HL-60 (cell line): ENCODE results near the gene CSE1L.

Experiments used
- DNase-seq, 2 experiments: peaks; one replicate each; pipeline ENCODE4 v3.0.0-alpha.2; 2010 to 2020; ENCODE audit warnings: low read depth in 1 of 2, low spot score in 1 of 2
- H3K27ac ChIP-seq: fragments of 250-450 bp; sonication (Bioruptor Pico); replicated peaks from 2 replicates; pipeline ENCODE4 v1.5.1; 2020; ENCODE audit warnings: mild to moderate bottlenecking, moderate library complexity
- H3K27me3 ChIP-seq: fragments of 250-450 bp; sonication (Bioruptor Pico); 2 replicates; pipeline ENCODE4 v1.5.1; 2021; ENCODE audit warnings: mild to moderate bottlenecking, moderate library complexity; ENCODE audit not compliant: insufficient read depth, poor library complexity, severe bottlenecking
- H3K4me3 ChIP-seq: replicated peaks from 2 replicates; pipeline ENCODE4 v1.5.1; 2011; ENCODE audit warnings: mild to moderate bottlenecking, control low read depth, low read length; ENCODE audit not compliant: insufficient read depth
- CTCF ChIP-seq: IDR thresholded peaks from one replicate; pipeline ENCODE4 v1.5.1; 2011; ENCODE audit warnings: low read length, control low read depth, inconsistent platforms; ENCODE audit not compliant: insufficient read depth
- GABPA ChIP-seq: IDR thresholded peaks from 2 replicates; pipeline ENCODE4 v1.6.1; 2012; ENCODE audit warnings: low read depth
- POLR2AphosphoS5 ChIP-seq: IDR thresholded peaks from 2 replicates; pipeline ENCODE4 v1.6.1; 2012; ENCODE audit warnings: low read depth
- SPI1 ChIP-seq: IDR thresholded peaks from 2 replicates; pipeline ENCODE4 v1.6.1; 2012; ENCODE audit warnings: low read depth, mild to moderate bottlenecking, borderline replicate concordance
- TF ChIP-seq, protein P1 (sequence below): IDR thresholded peaks from 2 replicates; pipeline ENCODE4 v1.6.1; 2012; ENCODE audit warnings: low read depth; ENCODE audit not compliant: insufficient replicate concordance

CSE1L gene

DNA sequence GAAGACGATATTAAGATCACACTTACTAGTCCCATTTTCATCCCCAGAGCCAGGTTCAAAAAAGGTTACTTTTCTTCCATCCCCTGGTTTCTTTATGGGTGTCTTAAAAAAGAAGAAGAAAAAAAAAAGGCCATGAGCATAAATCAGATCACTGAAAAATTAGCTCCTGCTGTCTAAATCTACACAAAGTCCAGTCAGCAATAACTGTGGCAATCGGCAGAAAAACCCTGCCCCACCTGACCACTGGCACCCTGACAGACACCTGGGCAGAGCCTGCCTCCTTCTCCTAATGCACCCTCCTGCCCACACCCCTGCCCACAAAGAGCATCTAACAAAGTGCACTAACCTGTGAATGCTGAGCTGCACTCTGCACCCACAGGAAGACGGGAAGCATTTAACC lies 72.2 kb downstream of the CSE1L start:
- H3K27me3 ChIP-seq, result no peaks in the 10 kb centered on the region
- TF ChIP-seq CTCF (no peak), GABPA (no peak), POLR2AphosphoS5 (no peak), SPI1 (no peak)
- TF ChIP-seq, protein P1, sequence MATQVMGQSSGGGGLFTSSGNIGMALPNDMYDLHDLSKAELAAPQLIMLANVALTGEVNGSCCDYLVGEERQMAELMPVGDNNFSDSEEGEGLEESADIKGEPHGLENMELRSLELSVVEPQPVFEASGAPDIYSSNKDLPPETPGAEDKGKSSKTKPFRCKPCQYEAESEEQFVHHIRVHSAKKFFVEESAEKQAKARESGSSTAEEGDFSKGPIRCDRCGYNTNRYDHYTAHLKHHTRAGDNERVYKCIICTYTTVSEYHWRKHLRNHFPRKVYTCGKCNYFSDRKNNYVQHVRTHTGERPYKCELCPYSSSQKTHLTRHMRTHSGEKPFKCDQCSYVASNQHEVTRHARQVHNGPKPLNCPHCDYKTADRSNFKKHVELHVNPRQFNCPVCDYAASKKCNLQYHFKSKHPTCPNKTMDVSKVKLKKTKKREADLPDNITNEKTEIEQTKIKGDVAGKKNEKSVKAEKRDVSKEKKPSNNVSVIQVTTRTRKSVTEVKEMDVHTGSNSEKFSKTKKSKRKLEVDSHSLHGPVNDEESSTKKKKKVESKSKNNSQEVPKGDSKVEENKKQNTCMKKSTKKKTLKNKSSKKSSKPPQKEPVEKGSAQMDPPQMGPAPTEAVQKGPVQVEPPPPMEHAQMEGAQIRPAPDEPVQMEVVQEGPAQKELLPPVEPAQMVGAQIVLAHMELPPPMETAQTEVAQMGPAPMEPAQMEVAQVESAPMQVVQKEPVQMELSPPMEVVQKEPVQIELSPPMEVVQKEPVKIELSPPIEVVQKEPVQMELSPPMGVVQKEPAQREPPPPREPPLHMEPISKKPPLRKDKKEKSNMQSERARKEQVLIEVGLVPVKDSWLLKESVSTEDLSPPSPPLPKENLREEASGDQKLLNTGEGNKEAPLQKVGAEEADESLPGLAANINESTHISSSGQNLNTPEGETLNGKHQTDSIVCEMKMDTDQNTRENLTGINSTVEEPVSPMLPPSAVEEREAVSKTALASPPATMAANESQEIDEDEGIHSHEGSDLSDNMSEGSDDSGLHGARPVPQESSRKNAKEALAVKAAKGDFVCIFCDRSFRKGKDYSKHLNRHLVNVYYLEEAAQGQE, result no peak
- no peak overlapping the region for H3K27ac ChIP-seq
- no peak for DNase-seq
- no peak overlapping the region for H3K4me3 ChIP-seq

- no peaks in the 10 kb centered on the region for H3K27me3 ChIP-seq
- no peak for DNase-seq
- TF ChIP-seq GABPA (no peak), SPI1 (no peak), CTCF (no peak), POLR2AphosphoS5 (no peak)
- TF ChIP-seq, protein P1, result no peak
- no peak overlapping the region for H3K27ac ChIP-seq
- H3K4me3 ChIP-seq, result no peak overlapping the region
Measured at GRCh38 chr20:49119988-49120387, 73.9 kb downstream of the CSE1L start.

DNA sequence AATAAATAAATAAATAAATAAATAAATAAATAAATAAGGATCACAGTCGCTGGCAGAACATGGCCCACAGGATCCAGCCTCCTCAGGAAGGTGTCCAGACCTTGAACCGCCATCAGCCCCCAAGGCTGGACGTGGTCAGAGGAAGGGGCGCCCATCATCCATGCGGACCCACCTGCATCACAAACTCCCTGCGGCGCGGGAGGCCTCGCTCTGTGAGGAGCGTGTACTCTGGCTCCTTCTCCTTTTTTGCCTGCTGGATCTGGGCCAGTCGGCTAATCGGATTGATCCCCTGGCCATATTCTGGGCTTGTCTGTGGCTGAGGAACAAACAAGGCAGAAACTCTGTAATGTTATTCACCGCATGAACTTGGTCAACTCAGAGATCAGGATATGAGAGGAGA lies 76.8 kb downstream of the CSE1L start:
- no peak overlapping the region for H3K27ac ChIP-seq
- TF ChIP-seq SPI1 (no peak), POLR2AphosphoS5 (no peak), CTCF (no peak), GABPA (no peak)
- TF ChIP-seq, protein P1, result no peak
- no peak overlapping the region for H3K4me3 ChIP-seq
- H3K27me3 ChIP-seq, result no peaks in the 10 kb centered on the region
- no peak for DNase-seq
